ENCODE measurements around the gene NTM.

DNA sequence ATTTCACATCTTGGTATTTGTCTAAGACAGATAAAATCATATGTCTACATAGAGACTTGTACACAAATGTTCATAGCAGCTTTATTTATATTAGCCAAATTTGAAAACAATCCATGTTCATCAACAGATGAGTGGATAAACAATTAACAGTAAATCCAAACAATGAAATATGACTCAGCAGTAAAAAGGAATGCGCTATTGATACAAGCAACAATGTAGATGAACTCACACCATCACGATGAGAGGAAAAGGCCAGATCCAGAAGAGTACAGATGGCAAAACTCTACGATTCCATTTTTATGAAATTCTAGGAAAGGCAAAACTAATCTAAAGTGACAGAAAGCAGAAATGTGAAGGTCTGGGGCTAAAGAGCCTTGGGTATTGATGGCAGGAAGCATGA lies 384.3 kb downstream of the NTM start:
- TF ChIP-seq, protein P1, sequence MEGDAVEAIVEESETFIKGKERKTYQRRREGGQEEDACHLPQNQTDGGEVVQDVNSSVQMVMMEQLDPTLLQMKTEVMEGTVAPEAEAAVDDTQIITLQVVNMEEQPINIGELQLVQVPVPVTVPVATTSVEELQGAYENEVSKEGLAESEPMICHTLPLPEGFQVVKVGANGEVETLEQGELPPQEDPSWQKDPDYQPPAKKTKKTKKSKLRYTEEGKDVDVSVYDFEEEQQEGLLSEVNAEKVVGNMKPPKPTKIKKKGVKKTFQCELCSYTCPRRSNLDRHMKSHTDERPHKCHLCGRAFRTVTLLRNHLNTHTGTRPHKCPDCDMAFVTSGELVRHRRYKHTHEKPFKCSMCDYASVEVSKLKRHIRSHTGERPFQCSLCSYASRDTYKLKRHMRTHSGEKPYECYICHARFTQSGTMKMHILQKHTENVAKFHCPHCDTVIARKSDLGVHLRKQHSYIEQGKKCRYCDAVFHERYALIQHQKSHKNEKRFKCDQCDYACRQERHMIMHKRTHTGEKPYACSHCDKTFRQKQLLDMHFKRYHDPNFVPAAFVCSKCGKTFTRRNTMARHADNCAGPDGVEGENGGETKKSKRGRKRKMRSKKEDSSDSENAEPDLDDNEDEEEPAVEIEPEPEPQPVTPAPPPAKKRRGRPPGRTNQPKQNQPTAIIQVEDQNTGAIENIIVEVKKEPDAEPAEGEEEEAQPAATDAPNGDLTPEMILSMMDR (IDR thresholded peaks at IDR 0.05; ENCODE audit: poor library complexity): no peak
- no peak for TF ChIP-seq EZH2phosphoT487 (IDR thresholded peaks at IDR 0.05; ENCODE audit: low read depth, severe bottlenecking, unreplicated experiment)

Data from hepatocyte (in vitro differentiated cells).